Colonic mucosa (tissue), 4 donors: Measurements from ENCODE around the gene PRKACG. TPM values are rescaled to one million over a fixed set of nuclear protein-coding genes. Genes with fewer than 3 reads are reported as not detected.

Source experiments
- DNase-seq: peaks from one replicate; pipeline ENCODE4 v3.0.0-alpha.2; 2020
- H3K27ac ChIP-seq: fragments of 200-600 bp; one replicate; pipeline ENCODE4 v1.8.0; 2021
- H3K27me3 ChIP-seq: fragments of 200-600 bp; one replicate; pipeline ENCODE4 v1.8.0; 2021
- H3K36me3 ChIP-seq: fragments of 200-600 bp; one replicate; pipeline ENCODE4 v1.8.0; 2021
- H3K4me1 ChIP-seq: fragments of 200-600 bp; one replicate; pipeline ENCODE4 v1.8.0; 2021; ENCODE audit warnings: mild to moderate bottlenecking
- H3K4me3 ChIP-seq: fragments of 200-600 bp; one replicate; pipeline ENCODE4 v1.8.0; 2021
- H3K9ac ChIP-seq, 2 donors: one replicate each; pipeline ENCODE4 v1.7.0; 2013; ENCODE audit warnings: control low read depth in 2 of 2, low read depth in 2 of 2, low read length in 2 of 2
- H3K9me3 ChIP-seq: fragments of 200-600 bp; one replicate; pipeline ENCODE4 v1.8.0; 2021
- CTCF ChIP-seq: fragments of 200-600 bp; IDR thresholded peaks from one replicate; pipeline ENCODE4 v1.8.0; 2022; ENCODE audit warnings: antibody characterized with exemption, mild to moderate bottlenecking
- intact Hi-C: fragments of 100-400 bp; cut with DNase I; formaldehyde crosslinking; loops from one replicate; pipeline ENCODE4 v1.14.1; 2022
- total RNA-seq, 2 donors: library from RNA; stranded (reverse); fragmentation: NEBNext Ultra II Directional in 1 of 2; extraction: Animal tissue kit (Norgen Biotek cat#: 25700) in 1 of 2; gene quantifications; one replicate each; pipeline ENCODE4 v1.2.1, GENCODE V29; 2021
- donor health status: healthy.
- donor health status: DM: no; HTN: no; CAD: no.
- donor health status: DM: no; HTN: no; CAD: no.

The PRKACG gene
- total RNA-seq, 2 donors from 2014 or later, result not detected

GRCh38 chr9:69023650-69024049 is 9.7 kb upstream of the PRKACG start:
- Histone ChIP-seq H3K27ac (no peak overlapping the region), H3K4me3 (no peak overlapping the region), H3K36me3 (no peaks in the 10 kb centered on the region), H3K27me3 (no peaks in the 10 kb centered on the region), H3K9ac (no peak overlapping the region), H3K9me3 (no peaks in the 10 kb centered on the region), H3K4me1 (no peaks in the 10 kb centered on the region)
- intact Hi-C loops, result no loop called here
- no peak for DNase-seq
- TF ChIP-seq CTCF, result no peak

- DNase-seq, result no peak
- H3K27ac ChIP-seq, result no peak overlapping the region
- intact Hi-C loops, result no loop called here
- no peak overlapping the region for H3K4me3 ChIP-seq
- TF ChIP-seq CTCF, result no peak
- no peaks in the 10 kb centered on the region for H3K36me3 ChIP-seq
- no peaks in the 10 kb centered on the region for H3K27me3 ChIP-seq
- no peak overlapping the region for H3K9ac ChIP-seq
- H3K9me3 ChIP-seq, result no peaks in the 10 kb centered on the region
- no peaks in the 10 kb centered on the region for H3K4me1 ChIP-seq
Measured at GRCh38 chr9:69020301-69021145, 6.6 kb upstream of the PRKACG start.

GRCh38 chr9:69019808-69020207 is 5.9 kb upstream of the PRKACG start:
- Histone ChIP-seq H3K9ac (no peak overlapping the region), H3K36me3 (no peaks in the 10 kb centered on the region), H3K4me1 (no peaks in the 10 kb centered on the region), H3K4me3 (no peak overlapping the region), H3K27ac (no peak overlapping the region), H3K27me3 (no peaks in the 10 kb centered on the region), H3K9me3 (no peaks in the 10 kb centered on the region)
- no peak for TF ChIP-seq CTCF
- no peak for DNase-seq
- intact Hi-C loops, result no loop called here

- DNase-seq, result no peak
- Histone ChIP-seq H3K36me3 (no peaks in the 10 kb centered on the region), H3K9ac (no peak overlapping the region), H3K4me3 (no peak overlapping the region), H3K4me1 (no peaks in the 10 kb centered on the region), H3K27ac (no peak overlapping the region), H3K9me3 (no peaks in the 10 kb centered on the region), H3K27me3 (no peaks in the 10 kb centered on the region)
- intact Hi-C loops, result no loop called here
- no peak for TF ChIP-seq CTCF
Measured at GRCh38 chr9:69018737-69019136, 4.8 kb upstream of the PRKACG start.

GRCh38 chr9:69016191-69017096 is 2.5 kb upstream of the PRKACG start:
- Histone ChIP-seq H3K4me1 (no peaks in the 10 kb centered on the region), H3K4me3 (no peak overlapping the region), H3K36me3 (no peaks in the 10 kb centered on the region), H3K27ac (no peak overlapping the region), H3K9me3 (no peaks in the 10 kb centered on the region), H3K9ac (no peak overlapping the region), H3K27me3 (no peaks in the 10 kb centered on the region)
- intact Hi-C loops, result no loop called here
- no peak for DNase-seq
- no peak for TF ChIP-seq CTCF
